Measurements from ENCODE around the gene WRNIP1. TPM values are rescaled to one million over a fixed set of nuclear protein-coding genes. Genes with fewer than 3 reads are reported as not detected.

Gene WRNIP1
- 47.9 and 58.4 TPM in 2 replicates for total RNA-seq

DNA sequence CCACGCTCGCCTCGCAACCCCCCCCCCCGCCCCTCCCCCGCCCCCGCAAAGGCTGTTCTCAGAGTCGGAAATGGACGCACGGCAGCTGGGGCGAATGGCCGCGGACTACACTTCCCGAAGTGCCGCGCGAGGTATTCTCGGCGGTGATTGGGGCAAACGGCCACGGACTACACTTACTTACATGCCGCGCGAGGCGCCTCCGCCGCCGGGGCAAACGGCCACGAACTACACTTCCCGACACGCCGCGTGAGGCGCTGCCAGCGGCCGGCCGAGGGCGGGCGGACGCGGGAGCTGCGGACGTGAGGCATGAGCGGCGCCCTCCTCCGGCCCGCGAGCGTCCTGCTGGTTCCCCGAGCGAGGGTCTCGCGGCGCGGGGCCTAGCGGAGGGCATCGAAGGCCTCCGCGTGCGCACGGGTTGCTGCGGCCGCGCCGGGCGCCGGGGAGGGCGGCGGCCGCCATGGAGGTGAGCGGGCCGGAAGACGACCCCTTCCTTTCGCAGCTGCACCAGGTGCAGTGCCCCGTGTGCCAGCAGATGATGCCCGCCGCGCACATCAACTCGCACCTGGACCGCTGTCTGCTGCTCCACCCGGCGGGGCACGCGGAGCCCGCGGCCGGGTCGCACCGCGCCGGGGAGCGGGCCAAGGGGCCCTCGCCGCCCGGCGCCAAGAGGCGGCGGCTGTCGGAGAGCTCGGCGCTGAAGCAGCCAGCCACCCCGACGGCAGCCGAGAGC is at the start of gene WRNIP1:
Gene WRNIP1, plus strand, starts transcription at position 228 of the 730 bp plus-strand sequence. Its CDS starts 230 bp downstream, at position 458.
- FAIRE-seq (no peak), DNase-seq (ENCODE audit: low read depth) (peak; percentile 93)
- TF ChIP-seq, protein P1, sequence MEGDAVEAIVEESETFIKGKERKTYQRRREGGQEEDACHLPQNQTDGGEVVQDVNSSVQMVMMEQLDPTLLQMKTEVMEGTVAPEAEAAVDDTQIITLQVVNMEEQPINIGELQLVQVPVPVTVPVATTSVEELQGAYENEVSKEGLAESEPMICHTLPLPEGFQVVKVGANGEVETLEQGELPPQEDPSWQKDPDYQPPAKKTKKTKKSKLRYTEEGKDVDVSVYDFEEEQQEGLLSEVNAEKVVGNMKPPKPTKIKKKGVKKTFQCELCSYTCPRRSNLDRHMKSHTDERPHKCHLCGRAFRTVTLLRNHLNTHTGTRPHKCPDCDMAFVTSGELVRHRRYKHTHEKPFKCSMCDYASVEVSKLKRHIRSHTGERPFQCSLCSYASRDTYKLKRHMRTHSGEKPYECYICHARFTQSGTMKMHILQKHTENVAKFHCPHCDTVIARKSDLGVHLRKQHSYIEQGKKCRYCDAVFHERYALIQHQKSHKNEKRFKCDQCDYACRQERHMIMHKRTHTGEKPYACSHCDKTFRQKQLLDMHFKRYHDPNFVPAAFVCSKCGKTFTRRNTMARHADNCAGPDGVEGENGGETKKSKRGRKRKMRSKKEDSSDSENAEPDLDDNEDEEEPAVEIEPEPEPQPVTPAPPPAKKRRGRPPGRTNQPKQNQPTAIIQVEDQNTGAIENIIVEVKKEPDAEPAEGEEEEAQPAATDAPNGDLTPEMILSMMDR (IDR thresholded peaks at IDR 0.05; ENCODE audit: insufficient read depth, low read length, severe bottlenecking) = peak; percentile 63
- no peaks in the 10 kb centered on the region for H3K27me3 ChIP-seq (ENCODE audit: control insufficient read depth, insufficient read depth, low read length)
- H3K36me3 ChIP-seq (ENCODE audit: control insufficient read depth, insufficient read depth, low read length) = peaks cover 2% of the 10 kb centered on the region
- H3K4me3 ChIP-seq (ENCODE audit: low read depth, low read length) = peak within 1 kb of the TSS; percentile 89

DNA sequence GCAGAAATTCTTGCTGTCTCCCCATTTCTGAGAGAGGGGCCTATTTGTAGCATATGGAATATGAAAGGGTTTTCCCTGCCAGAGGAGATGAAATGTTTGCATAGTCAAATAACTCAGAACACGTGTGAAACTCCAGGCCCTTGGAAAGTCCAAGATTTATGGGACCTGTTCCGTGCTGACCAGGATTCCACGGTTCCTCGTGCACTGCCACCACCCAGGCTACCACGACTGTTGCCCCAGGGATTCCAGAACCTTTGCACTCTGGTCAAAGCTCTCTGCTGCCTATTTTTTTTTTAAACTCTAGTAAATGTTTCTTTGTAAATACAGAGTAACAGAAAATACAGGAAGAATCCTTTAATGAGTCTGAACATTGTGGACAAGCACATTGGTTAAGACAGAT is 49.5 kb upstream of the WRNIP1 start:
- TF ChIP-seq, protein P1 (IDR thresholded peaks at IDR 0.05; ENCODE audit: insufficient read depth, low read length, severe bottlenecking) = no peak
- Histone ChIP-seq H3K4me3 (ENCODE audit: low read depth, low read length) (no peak overlapping the region), H3K36me3 (ENCODE audit: control insufficient read depth, insufficient read depth, low read length) (no peaks in the 10 kb centered on the region), H3K27me3 (ENCODE audit: control insufficient read depth, insufficient read depth, low read length) (no peaks in the 10 kb centered on the region)
- DNase-seq (ENCODE audit: low read depth) (no peak), FAIRE-seq (no peak)

DNA sequence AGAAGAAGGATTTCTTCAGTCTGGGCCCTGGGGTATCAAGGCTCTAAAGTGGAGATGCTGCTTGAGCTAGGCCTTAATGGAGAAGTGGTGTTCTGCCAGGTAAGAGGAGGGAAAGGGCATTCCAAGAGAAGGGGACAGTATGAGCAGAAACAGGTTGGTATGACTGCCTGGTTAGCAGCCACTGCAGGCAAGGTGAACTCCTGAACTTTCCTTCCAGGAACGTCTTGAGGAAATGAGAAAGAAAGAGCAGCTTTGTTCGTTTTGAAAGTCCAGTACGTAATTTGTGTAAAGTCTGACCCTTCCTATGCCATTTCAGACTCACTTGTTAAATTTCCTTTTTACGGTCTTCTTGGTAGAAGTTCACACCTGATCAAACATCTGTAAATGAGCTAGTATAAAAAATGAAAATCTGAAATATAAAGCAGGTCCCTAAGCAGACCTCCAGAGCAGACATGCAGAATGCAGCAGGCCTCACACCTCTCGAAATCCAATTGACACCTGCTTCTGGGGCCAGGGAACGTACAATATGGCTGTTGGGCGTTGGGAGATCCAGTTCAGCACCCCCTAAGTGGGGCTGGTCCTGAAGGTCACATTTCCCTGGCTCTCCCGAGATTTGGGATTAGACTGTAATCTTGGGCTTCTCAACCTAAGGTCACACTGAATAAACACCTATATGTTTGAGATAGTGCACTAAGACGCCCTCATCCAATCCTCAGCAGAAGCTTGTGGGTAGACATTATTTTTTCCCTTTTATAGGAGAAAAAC is 48.1 kb upstream of the WRNIP1 start:
- DNase-seq (ENCODE audit: low read depth) = no peak
- Histone ChIP-seq H3K36me3 (ENCODE audit: control insufficient read depth, insufficient read depth, low read length) (no peaks in the 10 kb centered on the region), H3K4me3 (ENCODE audit: low read depth, low read length) (no peak overlapping the region), H3K27me3 (ENCODE audit: control insufficient read depth, insufficient read depth, low read length) (no peaks in the 10 kb centered on the region)
- FAIRE-seq = no peak
- TF ChIP-seq, protein P1 (IDR thresholded peaks at IDR 0.05; ENCODE audit: insufficient read depth, low read length, severe bottlenecking) = no peak

DNA sequence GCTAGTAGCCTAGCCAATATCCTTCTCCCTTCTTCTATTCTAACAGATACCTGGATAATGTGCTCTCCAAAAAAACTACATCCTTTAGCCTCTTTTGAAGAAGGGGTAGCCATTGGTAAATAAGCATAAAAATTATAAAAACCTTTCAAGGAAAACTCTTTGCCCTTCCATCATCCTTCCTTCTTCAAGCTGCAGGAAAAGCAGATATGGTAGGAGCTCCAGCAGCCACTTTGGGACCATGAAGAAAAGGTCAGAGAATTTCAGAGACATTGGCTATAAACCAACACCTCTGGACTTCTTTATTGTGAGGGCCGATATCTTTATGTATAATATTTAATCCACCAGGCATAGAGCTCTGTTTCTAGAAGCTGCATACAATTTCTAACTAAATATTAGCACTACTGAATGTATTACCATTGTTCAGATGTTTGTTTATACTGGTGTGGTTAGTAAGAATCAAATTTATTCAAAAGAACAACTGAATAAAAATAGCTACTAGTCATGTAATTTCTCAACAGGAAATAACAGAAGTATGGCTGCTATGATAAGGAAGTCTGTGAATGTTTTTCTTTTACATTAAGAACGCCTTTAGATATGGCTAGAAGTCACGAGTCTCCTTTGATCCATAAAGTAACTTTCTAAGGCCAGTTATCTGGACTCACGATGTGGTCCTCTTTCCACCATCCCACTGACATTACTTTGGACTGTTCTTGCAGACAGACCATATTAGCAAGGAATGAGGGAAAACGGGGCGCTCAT is 46.7 kb upstream of the WRNIP1 start:
- no peaks in the 10 kb centered on the region for H3K36me3 ChIP-seq (ENCODE audit: control insufficient read depth, insufficient read depth, low read length)
- no peak for FAIRE-seq
- no peaks in the 10 kb centered on the region for H3K27me3 ChIP-seq (ENCODE audit: control insufficient read depth, insufficient read depth, low read length)
- TF ChIP-seq, protein P1 (IDR thresholded peaks at IDR 0.05; ENCODE audit: insufficient read depth, low read length, severe bottlenecking) = no peak
- no peak overlapping the region for H3K4me3 ChIP-seq (ENCODE audit: low read depth, low read length)
- peak; percentile 30 for DNase-seq (ENCODE audit: low read depth)

DNA sequence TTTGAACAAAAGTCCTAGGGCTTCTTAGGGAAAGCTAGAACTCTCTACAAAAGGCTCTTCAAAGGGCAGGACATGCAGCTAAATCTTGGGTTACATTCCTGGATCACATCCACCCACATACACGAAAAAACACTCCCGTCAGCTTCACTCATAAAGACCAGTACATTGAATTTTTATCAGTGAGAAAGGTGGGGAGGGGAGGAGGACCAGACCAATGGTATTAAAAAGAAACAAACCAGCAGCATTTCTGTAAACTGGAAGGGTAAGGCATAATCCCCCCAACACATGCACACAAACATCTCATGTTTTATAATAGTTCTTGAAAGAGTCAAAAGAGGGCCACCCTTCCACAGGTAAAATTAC is 46.1 kb upstream of the WRNIP1 start:
- TF ChIP-seq, protein P1 (IDR thresholded peaks at IDR 0.05; ENCODE audit: insufficient read depth, low read length, severe bottlenecking) = no peak
- DNase-seq (ENCODE audit: low read depth) (no peak), FAIRE-seq (no peak)
- H3K36me3 ChIP-seq (ENCODE audit: control insufficient read depth, insufficient read depth, low read length) = no peaks in the 10 kb centered on the region
- H3K4me3 ChIP-seq (ENCODE audit: low read depth, low read length) = no peak overlapping the region
- H3K27me3 ChIP-seq (ENCODE audit: control insufficient read depth, insufficient read depth, low read length) = no peaks in the 10 kb centered on the region
